SKM-1 treated with dmso at 0.1 percent for 144 hours (cell line): Measurements from ENCODE around the gene OR14A16.

Experiments used
- DNase-seq: peaks from one replicate; lab custom pipeline; 2025; ENCODE audit not compliant: unreplicated experiment; lab: John Stamatoyannopoulos, UW

Gene OR14A16

GRCh38 chr1:247824023-247824422, at the start of gene OR14A16:
Gene OR14A16, minus strand, starts transcription at chr1:247824119. Its CDS starts 8,390 bp downstream, at chr1:247815729.
- no peak for DNase-seq

GRCh38 chr1:247865416-247865815, 41.5 kb upstream of the OR14A16 start:
- no peak for DNase-seq

- no peak for DNase-seq
Observed at GRCh38 chr1:247864644-247865043, 40.7 kb upstream of the OR14A16 start.

GRCh38 chr1:247862756-247863155, 38.8 kb upstream of the OR14A16 start:
- no peak for DNase-seq

GRCh38 chr1:247857985-247858619, 34.2 kb upstream of the OR14A16 start:
- DNase-seq, result peak; percentile 26

GRCh38 chr1:247857069-247857984, 33.4 kb upstream of the OR14A16 start, which contains the start of gene TRIM58:
Gene TRIM58, plus strand, starts transcription at chr1:247857187. Its CDS starts 60 bp downstream, at chr1:247857247.
- peak; percentile 87 for DNase-seq

- DNase-seq, result no peak
Observed at GRCh38 chr1:247855911-247856310, 32.0 kb upstream of the OR14A16 start.

- no peak for DNase-seq
Observed at GRCh38 chr1:247854899-247855545, 31.1 kb upstream of the OR14A16 start.

GRCh38 chr1:247849616-247850015, 25.7 kb upstream of the OR14A16 start:
- DNase-seq, result no peak

- no peak for DNase-seq
Observed at GRCh38 chr1:247848346-247848745, 24.4 kb upstream of the OR14A16 start.

- no peak for DNase-seq
Observed at GRCh38 chr1:247845693-247846017, 21.7 kb upstream of the OR14A16 start.

- DNase-seq, result no peak
Observed at GRCh38 chr1:247845011-247845692, 21.2 kb upstream of the OR14A16 start.

- no peak for DNase-seq
Observed at GRCh38 chr1:247843411-247843810, 19.5 kb upstream of the OR14A16 start.

- DNase-seq, result no peak
Observed at GRCh38 chr1:247841796-247842195, 17.9 kb upstream of the OR14A16 start, which contains the start of gene OR11L1. Gene OR11L1, minus strand, starts transcription at chr1:247841896. Its CDS starts 0 bp downstream, at chr1:247841896.

GRCh38 chr1:247840818-247841217, 16.9 kb upstream of the OR14A16 start:
- peak; percentile 72 for DNase-seq

GRCh38 chr1:247833601-247834000, 9.7 kb upstream of the OR14A16 start:
- DNase-seq, result no peak

- no peak for DNase-seq
Observed at GRCh38 chr1:247829656-247830055, 5.7 kb upstream of the OR14A16 start.

- no peak for DNase-seq
Observed at GRCh38 chr1:247825362-247825761, 1.4 kb upstream of the OR14A16 start.

- no peak for DNase-seq
Observed at GRCh38 chr1:247822060-247822459, 1.9 kb downstream of the OR14A16 start.

- no peak for DNase-seq
Observed at GRCh38 chr1:247812637-247813036, 11.3 kb downstream of the OR14A16 start.

- DNase-seq, result no peak
Observed at GRCh38 chr1:247797518-247797917, 26.4 kb downstream of the OR14A16 start.
